Neural progenitor cell (in vitro differentiated cells): ENCODE data around the gene ACOT4.

Experiments used
- EZH2 ChIP-seq: fragments of 200-600 bp; sonication (generic); IDR thresholded peaks from 2 replicates; pipeline ENCODE4 v1.6.1; 2017; ENCODE audit warnings: antibody characterized with exemption, mild to moderate bottlenecking, moderate library complexity
- TF ChIP-seq, protein P1 (sequence below): fragments of 200-600 bp; sonication (generic); IDR thresholded peaks from 2 replicates; pipeline ENCODE4 v1.5.1; 2017; ENCODE audit warnings: antibody characterized with exemption, mild to moderate bottlenecking

DNA sequence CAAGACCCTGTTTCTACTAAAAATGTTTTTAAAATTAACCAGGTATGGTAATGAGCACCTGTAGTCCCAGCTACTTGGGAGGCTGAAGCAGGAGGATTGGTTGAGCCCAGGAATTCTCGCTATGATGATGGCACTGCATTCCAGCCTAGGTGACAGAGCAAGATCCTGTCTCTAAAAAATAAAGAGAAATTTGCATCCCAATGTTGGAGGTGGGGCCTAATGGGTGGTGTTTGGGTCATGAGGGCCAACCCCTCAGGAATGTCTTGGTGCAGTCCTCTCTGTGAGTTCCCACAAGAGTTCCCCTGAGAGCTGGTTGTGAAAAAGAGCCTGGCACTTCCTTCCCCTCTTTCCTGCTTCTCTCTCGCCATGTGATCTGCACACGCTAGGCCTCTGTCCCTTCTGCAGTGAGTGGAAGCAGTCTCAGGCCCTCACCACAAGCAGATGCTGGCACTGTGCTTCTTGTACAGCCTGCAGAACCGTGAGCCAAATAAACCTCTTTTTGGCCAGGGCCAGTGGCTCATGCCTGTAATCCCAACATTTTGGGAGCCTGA lies 31.9 kb downstream of the ACOT4 start:
- TF ChIP-seq, protein P1, sequence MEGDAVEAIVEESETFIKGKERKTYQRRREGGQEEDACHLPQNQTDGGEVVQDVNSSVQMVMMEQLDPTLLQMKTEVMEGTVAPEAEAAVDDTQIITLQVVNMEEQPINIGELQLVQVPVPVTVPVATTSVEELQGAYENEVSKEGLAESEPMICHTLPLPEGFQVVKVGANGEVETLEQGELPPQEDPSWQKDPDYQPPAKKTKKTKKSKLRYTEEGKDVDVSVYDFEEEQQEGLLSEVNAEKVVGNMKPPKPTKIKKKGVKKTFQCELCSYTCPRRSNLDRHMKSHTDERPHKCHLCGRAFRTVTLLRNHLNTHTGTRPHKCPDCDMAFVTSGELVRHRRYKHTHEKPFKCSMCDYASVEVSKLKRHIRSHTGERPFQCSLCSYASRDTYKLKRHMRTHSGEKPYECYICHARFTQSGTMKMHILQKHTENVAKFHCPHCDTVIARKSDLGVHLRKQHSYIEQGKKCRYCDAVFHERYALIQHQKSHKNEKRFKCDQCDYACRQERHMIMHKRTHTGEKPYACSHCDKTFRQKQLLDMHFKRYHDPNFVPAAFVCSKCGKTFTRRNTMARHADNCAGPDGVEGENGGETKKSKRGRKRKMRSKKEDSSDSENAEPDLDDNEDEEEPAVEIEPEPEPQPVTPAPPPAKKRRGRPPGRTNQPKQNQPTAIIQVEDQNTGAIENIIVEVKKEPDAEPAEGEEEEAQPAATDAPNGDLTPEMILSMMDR, result no peak
- no peak for TF ChIP-seq EZH2
